GM19193 (cell line): ENCODE results near the gene FIBCD1.

Experiments used
- POLR2A ChIP-seq: IDR thresholded peaks from 4 replicates; pipeline ENCODE4 v1.6.1; 2011; ENCODE audit not compliant: insufficient read depth, insufficient read length; ENCODE audit errors: extremely low read depth

Gene FIBCD1

DNA sequence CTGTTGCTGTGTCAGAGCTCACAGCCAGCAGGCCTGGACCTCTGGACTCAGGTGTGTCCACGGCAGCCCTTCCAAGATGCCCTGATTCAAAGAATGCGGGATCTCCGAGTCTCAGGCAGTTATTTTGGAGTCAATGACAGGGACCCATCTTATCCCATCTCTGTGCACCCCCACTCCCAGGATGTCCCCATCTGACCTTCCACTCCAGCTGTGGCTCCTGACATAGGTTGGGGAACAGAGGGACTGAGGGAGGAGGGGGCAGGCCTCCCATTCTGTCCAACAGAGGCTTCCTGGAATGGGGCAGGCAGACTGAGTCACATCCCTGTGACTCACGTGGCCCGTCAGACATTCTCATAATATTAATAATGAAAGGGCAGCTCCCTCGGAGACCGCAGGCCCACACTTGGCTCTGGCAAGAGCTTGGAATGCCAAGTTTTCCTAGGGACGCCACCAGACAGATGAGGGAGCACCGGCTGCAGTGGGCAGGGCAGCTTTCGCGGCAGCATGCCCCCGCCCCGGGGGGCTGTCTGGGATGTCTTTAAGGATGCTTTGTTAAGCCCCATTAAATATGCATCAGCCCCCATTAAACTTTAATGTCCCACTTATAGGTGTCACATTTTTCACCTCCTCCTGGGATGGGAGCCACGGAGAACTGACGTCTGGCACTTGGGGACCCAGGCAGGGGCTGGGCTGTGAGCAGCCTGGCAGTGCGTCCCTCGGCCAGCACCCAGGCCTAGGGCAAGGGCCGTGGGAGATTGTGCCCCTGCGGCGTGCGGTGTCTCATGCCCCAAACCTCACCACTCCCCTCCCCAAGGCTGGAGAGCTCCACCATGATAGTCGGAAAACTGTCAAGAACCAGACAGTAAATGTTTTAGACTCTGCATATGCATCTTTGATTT, 23.6 kb upstream of the FIBCD1 start:
- no peak for TF ChIP-seq POLR2A

DNA sequence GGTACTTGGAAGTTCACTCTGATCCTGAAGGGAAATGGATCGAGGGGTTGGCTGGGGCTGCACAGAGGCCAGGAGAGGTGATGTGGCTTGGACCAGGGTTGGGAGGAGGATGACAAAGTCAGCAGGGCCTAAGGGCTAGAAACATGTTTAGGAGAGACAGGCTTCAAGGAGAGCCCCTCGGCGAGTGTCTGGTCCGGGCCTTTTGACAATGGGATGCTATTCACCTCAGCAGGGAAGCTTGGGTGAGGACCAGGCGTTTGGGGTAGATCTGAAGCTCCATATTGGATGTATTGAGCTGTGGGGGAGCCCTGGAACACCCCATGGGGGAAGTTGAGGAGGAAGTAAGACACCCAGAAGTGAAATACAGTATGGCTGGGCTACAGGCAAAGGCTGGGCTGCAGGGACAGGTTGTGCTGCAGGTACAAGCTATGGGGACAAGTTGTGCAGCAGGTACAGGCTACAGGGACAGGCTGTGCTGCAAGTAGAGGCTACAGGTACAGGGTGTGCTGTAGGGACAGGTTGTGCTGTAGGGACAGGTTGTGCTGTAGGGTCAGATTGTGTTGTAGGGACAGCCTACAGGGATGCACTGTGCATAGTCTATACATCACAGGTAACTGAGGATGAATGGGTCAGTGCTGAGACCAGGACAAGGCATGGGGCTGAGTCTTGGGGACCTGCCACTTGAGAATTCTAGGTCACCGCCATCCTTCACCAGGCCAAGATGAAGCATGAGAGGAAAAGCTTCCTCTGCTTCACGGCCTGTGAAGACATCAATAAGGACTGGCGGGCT, 22.7 kb upstream of the FIBCD1 start:
- no peak for TF ChIP-seq POLR2A

GRCh38 chr9:130960522-130961378, 21.7 kb upstream of the FIBCD1 start:
- no peak for TF ChIP-seq POLR2A

DNA sequence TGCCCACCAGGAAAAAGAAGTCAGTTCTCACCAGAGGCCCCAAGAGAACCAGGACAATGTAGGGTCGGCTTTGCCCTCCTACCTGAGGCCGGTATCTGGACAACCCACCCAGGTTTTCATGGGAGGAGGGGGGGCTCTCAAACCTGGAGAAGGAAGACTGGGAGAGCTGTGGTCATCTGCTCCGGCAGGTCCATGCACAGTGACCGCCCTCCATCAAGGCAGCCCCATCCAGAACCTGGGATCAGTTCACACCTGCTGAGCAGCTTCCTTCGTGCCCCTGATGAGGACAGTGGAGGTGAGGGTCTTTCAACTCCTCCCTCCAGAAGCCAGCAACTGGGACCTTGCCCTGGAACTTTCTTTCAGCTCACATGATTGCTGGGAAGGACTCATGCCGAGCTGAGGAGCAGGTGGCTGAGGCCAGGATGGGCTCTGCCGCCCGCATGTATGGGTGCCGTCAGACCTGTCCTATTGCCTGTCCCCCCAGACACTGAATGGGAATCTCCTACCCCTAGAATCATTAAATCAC, 20.8 kb upstream of the FIBCD1 start:
- TF ChIP-seq POLR2A: no peak

GRCh38 chr9:130957451-130958203, 18.6 kb upstream of the FIBCD1 start:
- TF ChIP-seq POLR2A: no peak

DNA sequence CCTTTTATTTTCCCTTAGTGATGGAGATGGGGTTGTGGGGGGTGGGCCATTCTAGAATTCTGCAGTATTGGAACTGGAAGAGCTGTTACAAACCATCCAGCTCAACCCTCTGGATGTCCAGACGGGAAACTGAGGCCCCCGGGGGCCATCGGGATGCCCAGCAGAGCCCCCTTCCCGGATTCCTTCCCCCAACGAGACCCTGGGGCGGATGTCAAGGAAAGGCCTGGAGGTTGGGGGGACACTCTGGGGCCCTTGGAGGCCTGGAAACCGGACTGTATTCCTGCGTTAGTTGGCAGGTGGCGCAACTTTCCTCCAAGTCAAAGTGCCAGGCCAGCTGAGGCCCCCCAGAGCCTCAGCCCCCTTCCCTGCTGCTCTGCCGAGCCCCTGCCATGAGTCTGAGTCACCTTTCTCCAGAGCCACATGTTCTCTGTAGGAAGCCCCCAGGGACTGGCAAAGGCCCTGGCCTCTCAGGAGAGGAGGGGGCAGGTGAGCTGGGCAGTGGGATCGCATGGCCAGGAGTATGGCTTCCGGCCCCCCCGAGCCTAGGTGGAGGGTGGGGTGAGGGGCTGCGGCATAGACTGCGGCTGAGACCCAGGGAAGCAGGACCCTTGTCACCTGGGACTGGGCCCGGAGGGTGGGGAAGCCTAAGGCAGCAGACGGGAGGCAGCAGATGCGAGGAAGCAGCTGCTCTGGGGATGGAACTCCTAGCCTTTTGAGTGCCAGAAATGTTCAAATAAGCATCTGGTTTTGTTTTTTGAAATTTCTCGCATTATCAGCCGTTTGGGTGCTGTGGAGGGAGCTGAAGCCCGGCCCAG, 17.8 kb upstream of the FIBCD1 start:
- TF ChIP-seq POLR2A: no peak

DNA sequence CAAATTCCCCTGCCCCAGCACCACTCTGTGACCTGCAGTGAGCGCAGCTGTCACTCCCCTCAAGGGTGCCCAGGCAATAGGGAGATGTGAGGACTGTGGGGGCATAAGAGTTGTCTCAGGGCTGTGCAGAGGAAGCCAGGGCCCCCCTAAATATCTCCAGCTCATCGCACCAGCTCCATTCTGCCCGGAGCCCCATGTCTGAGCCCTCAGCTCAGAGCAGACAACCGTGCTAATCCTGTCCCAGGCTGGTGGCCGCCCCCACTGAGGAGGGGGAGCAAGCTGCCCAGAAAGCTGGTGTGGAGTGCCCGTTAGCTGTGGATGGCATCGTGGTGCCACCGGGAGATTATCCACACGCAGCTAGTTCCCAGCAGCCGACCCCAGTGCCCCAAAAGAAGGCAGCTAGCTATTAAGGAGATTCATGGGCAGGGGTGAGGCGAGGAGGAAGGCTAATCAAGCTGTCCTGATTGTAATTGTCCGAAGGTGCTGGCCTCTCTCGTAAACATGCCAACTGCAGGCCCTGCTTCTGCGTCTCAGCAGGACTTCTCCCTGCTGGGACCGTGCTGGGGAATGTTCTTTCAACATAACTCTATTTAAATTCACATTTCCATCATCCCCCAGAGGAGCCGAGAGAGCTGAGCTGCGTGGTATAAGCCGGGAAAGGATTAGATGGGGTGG, 17.0 kb upstream of the FIBCD1 start:
- TF ChIP-seq POLR2A: no peak

- no peak for TF ChIP-seq POLR2A
Measured at GRCh38 chr9:130954317-130954716, 15.3 kb upstream of the FIBCD1 start.

GRCh38 chr9:130952065-130952762, 13.2 kb upstream of the FIBCD1 start:
- no peak for TF ChIP-seq POLR2A

- TF ChIP-seq POLR2A: no peak
Measured at GRCh38 chr9:130950039-130950311, 10.9 kb upstream of the FIBCD1 start.

DNA sequence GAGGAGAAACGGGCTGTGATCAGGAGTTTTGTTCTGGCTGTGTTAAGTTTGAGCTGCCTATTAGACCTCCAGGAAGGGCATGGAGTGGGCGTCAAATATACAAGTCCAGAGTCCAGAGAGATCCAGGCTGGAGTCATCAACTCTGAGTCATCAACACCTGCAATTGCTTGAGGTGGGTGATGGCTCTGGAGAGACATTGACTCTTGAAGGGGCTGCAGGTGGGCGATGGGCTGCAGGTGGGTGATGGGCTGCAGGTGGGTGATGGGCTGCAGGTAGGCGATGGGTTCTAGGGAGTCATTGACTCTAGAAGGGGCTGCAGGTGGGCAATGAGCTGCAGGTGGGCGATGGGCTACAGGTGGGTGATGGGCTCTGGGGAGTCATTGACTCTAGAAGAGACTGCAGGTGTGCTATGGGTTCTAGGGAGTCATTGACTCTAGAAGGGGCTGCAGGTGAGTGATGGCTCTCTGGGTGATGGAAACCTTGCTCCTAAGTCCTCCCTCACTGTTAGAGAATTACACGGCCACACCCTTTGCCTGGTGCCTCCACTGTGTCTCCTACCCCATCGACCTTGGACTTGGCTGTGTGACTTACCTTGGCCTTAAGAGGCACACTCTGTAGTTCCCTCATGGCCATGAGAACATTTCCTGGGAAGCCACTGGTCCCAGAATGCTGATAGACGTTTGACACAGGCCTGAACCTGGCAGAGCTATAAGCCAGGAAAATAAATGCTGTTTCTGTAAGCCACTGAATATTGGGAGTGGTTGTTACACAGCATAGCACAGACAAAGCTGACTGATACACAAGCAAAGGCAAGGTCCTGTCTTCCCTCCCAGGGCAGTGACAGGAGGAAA, 10.4 kb upstream of the FIBCD1 start:
- TF ChIP-seq POLR2A: no peak

DNA sequence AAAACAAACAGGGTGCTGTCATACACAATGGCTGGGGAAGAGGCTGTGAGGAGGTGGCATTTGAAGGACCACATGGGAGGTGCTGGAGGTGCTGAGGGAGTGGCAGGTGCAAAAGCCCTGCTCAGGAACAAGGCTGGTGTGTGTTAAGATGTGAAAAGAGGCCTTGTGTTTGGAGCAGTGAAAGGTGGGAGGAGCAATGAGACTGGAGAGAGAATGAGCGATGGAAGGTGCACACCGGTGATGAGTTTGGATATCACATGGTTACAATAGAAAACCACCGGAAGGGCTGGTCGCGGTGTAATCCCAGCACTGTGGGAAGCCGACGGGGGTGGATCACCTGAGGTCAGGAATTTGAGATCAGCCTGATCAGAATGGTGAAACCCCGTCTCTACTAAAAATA, 9.2 kb upstream of the FIBCD1 start:
- TF ChIP-seq POLR2A: no peak

GRCh38 chr9:130947618-130948140, 8.6 kb upstream of the FIBCD1 start:
- TF ChIP-seq POLR2A: no peak
